Measurements from ENCODE around the gene PMVK. TPM values are rescaled to one million over a fixed set of nuclear protein-coding genes. Genes with fewer than 3 reads are reported as not detected.

The PMVK gene
- total RNA-seq, 2 experiments from 2014 or later = 6.6 to 7.4 TPM

DNA sequence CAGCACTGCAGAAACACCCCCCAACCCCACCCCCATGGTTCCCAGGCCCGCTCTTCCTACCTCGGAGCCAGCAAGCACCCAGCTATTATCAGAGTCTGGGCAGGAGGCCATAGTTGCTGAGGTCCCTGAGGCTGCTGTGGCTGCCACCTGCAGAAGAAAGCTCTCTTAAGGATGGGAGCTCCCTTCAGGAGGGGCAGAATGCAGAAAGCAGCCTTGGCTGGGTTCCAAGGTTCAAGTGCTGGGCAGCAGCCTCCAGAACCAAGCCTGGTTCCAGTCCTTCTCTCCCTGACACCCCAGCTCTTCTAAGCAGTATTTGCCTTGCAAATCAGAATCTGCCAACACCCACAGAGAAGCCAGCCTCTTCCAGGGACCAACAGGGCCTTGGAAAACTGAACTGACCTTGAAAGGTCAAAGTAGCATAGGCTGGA lies 17.1 kb upstream of the PMVK start:
- intact Hi-C loops (cut with DNase I, micrococcal nuclease) = loop anchor here in 1 of 2 experiments (2.0 to 10.0 kb wide), 3 partner anchors 29 to 131 kb away; partner anchors contain the start of gene FLAD1
- no peak for TF ChIP-seq CTCF (IDR thresholded peaks at IDR 0.05)
- Mint-ChIP-seq H3K27me3 (no peaks in the 10 kb centered on the region), H3K36me3 (ENCODE audit: low read depth) (peaks cover 68% of the 10 kb centered on the region), H3K4me1 (ENCODE audit: low read depth) (peaks cover 62% of the 10 kb centered on the region), H3K4me3 (peak overlapping the region; percentile 95), H3K27ac (peak overlapping the region; percentile 96), H3K9me3 (no peaks in the 10 kb centered on the region)
- Histone ChIP-seq H3K27me3 (ENCODE audit: control insufficient read depth in 1 of 2, insufficient read depth in 2 of 2, low read length in 2 of 2) (no peaks in the 10 kb centered on the region), H3K27ac (ENCODE audit: low read depth in 1 of 2, low read length in 2 of 2) (peak overlapping the region; percentile 100), H3K9me3 (ENCODE audit: control insufficient read depth in 1 of 2, insufficient read depth in 1 of 2, low read length in 2 of 2) (no peaks in the 10 kb centered on the region), H3K4me1 (ENCODE audit: insufficient read depth, low read length) (peaks cover 95% of the 10 kb centered on the region), H3K4me3 (ENCODE audit: low read length) (peak overlapping the region; percentile 69), H3K36me3 (ENCODE audit: insufficient read depth, low read length) (peaks cover 52% of the 10 kb centered on the region)
- peak in 2 of 14 experiments; percentile 30 to 48 for DNase-seq
- ChIA-PET POLR2A (interaction anchor here (2.3 to 6.6 kb wide), 3 partner anchors 22 to 64 kb away, joined by 7 to 72 read pairs (median 28); partner anchors contain the start of gene ZBTB7B), CTCF (interaction anchor here (2.9 to 5.3 kb wide), 3 partner anchors 17 to 63 kb away, joined by 15 to 62 read pairs (median 38); partner anchors contain the start of genes CKS1B and PMVK)
- ATAC-seq (ENCODE audit: poor library complexity) = no peak

DNA sequence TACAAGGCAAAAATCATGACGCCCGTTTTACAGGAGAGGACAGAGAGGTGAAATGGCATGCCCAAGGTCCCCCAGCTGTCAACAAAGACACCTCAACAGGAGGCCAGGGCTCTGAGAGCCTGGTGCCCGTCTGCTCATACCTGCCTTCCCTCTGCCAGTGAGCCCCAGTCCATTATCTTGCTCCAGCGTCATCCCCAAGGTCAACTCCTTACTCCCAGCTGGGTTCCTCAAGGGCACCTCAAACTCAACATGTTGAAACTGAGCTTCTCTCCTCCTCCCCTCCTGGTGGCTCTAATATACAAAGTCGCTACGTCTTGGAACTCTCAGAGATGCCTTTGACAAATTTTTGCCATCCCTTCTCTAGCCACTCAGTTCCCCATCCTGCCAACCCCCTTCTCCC lies 16.1 kb upstream of the PMVK start:
- POLR2A ChIA-PET = interaction anchor here (0.9 to 6.6 kb wide), 8 partner anchors 9 to 220 kb away, joined by 4 to 72 read pairs (median 6); partner anchors contain the start of genes FLAD1, KRTCAP2, PYGO2 and ZBTB7B
- H3K27ac ChIP-seq (ENCODE audit: low read depth in 1 of 2, low read length in 2 of 2) = peak overlapping the region; percentile 100
- intact Hi-C loops (cut with DNase I, micrococcal nuclease) = loop anchor here in 1 of 2 experiments (10.0 kb wide), 1 partner anchor 132 kb away; no protein-coding TSS in a partner anchor

More for the DNA sequence above, 16.1 kb upstream of the PMVK start:
- Histone ChIP-seq H3K27me3 (ENCODE audit: control insufficient read depth in 1 of 2, insufficient read depth in 2 of 2, low read length in 2 of 2) (no peaks in the 10 kb centered on the region), H3K36me3 (ENCODE audit: insufficient read depth, low read length) (peaks cover 52% of the 10 kb centered on the region), H3K9me3 (ENCODE audit: control insufficient read depth in 1 of 2, insufficient read depth in 1 of 2, low read length in 2 of 2) (no peaks in the 10 kb centered on the region), H3K4me1 (ENCODE audit: insufficient read depth, low read length) (peaks cover 97% of the 10 kb centered on the region), H3K4me3 (ENCODE audit: low read length) (peak overlapping the region; percentile 69)
- H3K4me3 Mint-ChIP-seq = peak overlapping the region; percentile 95
- ATAC-seq (ENCODE audit: poor library complexity) (no peak), DNase-seq (peak in 2 of 14 experiments; percentile 32 to 35)
- H3K9me3 Mint-ChIP-seq = no peaks in the 10 kb centered on the region
- CTCF ChIA-PET = interaction anchor here (0.8 to 5.3 kb wide), 8 partner anchors 8 to 132 kb away, joined by 3 to 38 read pairs (median 4); partner anchors contain the start of genes FLAD1, PMVK and PYGO2
- H3K4me1 Mint-ChIP-seq (ENCODE audit: low read depth) = peaks cover 64% of the 10 kb centered on the region
- no peak for TF ChIP-seq CTCF (IDR thresholded peaks at IDR 0.05)
- no peaks in the 10 kb centered on the region for H3K27me3 Mint-ChIP-seq
- peaks cover 68% of the 10 kb centered on the region for H3K36me3 Mint-ChIP-seq (ENCODE audit: low read depth)
- H3K27ac Mint-ChIP-seq = peak overlapping the region; percentile 96

Measured in CD4-positive, alpha-beta T cell (primary cell).